AG09309 (cell line): Measurements from ENCODE around the gene SLC35B3.

Experiments used
- DNase-seq: peaks from one replicate; pipeline ENCODE4 v3.0.0-alpha.2; 2010; ENCODE audit warnings: low read depth
- H3K4me3 ChIP-seq: 2 replicates; pipeline ENCODE4 v1.5.1; 2011; ENCODE audit warnings: mild to moderate bottlenecking, low read depth, low read length, moderate library complexity; ENCODE audit not compliant: control insufficient read depth
- CTCF ChIP-seq: IDR thresholded peaks from 2 replicates; pipeline ENCODE4 v1.5.1; 2011; ENCODE audit warnings: mild to moderate bottlenecking, low read depth, low read length, inconsistent platforms; ENCODE audit not compliant: insufficient read depth, control insufficient read depth; ENCODE audit errors: missing control alignments

SLC35B3 gene

DNA sequence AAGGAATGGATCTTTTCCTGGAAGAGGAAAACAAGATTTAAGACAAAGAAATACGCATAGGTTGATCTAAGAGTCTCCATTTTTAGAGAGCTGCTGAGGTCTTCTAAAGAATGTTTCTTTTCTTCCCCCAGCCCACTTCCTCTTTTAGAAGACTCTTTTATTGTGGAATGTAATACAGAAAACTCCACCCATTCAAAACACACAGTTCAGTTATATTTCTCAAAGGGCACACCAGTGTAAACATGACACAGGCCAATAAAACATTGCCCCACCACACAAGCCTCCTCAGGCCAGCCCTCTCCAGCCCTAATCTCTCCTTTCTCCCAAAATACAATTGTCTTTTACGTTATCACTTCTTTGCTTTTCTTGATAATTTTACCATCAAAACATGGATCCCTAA is 42.8 kb downstream of the SLC35B3 start:
- TF ChIP-seq CTCF, result no peak
- H3K4me3 ChIP-seq, result no peak overlapping the region
- DNase-seq, result no peak

GRCh38 chr6:8391934-8392333 is 43.4 kb downstream of the SLC35B3 start:
- DNase-seq, result no peak
- TF ChIP-seq CTCF, result no peak
- no peak overlapping the region for H3K4me3 ChIP-seq

DNA sequence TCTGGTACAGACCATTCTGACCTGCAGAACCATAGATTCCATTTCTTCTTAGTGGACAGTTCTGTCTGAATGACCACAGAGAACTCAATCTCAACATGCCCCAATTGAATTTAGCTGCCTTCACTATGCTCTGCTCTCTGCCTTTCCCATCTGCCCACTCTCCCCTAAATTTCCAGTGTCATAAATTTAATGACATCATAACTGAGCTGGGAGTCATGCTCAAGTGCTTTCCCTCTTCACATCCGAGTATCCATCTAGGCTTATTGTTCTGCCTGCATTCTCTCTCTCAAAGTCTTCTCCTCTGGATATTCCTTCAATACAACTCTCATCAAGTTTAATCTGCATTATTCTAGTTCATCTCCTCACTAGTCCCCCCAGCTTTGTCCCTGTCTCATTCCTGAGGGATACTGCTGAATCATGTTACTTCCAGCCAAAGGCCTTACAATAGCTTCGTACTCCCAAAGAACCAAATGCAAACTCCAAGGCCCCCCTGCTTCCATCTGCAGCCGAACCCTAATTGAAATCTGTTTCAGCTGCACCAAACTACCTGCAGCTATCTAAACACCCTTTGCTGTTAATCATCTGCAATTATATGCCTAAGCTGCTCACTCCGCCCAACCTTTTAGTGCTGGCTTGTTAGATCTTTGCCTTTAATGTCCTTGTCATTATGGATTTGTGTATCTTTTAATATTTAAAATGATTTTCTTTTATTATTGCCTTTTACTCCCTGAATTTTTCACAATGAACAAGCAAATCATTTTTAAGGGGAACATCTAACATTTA is 46.1 kb downstream of the SLC35B3 start:
- no peak overlapping the region for H3K4me3 ChIP-seq
- DNase-seq, result no peak

GRCh38 chr6:8387942-8388437 is 47.4 kb downstream of the SLC35B3 start:
- no peak overlapping the region for H3K4me3 ChIP-seq
- TF ChIP-seq CTCF, result no peak
- DNase-seq, result no peak

More for the DNA sequence above, 46.1 kb downstream of the SLC35B3 start:
- TF ChIP-seq CTCF, result no peak

GRCh38 chr6:8383584-8383983 is 51.8 kb downstream of the SLC35B3 start:
- no peak overlapping the region for H3K4me3 ChIP-seq
- TF ChIP-seq CTCF, result no peak
- DNase-seq, result no peak

DNA sequence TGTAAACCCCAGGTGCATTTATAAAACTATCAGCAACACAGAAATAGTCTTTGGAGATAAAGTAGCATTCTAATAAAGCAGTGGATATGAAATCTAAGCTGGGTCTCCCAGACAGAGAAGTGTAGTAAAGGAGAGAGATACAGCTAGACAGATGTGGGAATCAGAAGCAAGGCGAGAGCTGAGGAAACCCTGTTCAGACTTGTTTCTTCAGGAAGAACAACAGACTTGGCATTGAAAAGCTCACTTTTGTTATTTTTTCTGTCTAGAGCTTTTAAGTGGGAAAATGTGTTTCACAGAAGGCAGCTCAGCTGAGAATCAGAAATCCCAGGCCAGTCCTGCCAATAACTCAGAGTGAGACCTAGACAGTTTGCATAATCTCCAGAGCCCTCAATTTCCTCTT is 52.9 kb downstream of the SLC35B3 start:
- TF ChIP-seq CTCF, result no peak
- no peak for DNase-seq
- H3K4me3 ChIP-seq, result no peak overlapping the region

- no peak for TF ChIP-seq CTCF
- no peak overlapping the region for H3K4me3 ChIP-seq
- no peak for DNase-seq
These were observed 59.4 kb downstream of the SLC35B3 start for GRCh38 chr6:8375916-8376315.
